Middle frontal gyrus (tissue), 1 donor: Measurements from ENCODE around the gene SH3BP5.

Experiments
- DNase-seq: peaks from one replicate; pipeline ENCODE4 v3.0.0-alpha.2; 2015; ENCODE audit warnings: low spot score; ENCODE audit errors: extremely low spot score

The SH3BP5 gene

DNA sequence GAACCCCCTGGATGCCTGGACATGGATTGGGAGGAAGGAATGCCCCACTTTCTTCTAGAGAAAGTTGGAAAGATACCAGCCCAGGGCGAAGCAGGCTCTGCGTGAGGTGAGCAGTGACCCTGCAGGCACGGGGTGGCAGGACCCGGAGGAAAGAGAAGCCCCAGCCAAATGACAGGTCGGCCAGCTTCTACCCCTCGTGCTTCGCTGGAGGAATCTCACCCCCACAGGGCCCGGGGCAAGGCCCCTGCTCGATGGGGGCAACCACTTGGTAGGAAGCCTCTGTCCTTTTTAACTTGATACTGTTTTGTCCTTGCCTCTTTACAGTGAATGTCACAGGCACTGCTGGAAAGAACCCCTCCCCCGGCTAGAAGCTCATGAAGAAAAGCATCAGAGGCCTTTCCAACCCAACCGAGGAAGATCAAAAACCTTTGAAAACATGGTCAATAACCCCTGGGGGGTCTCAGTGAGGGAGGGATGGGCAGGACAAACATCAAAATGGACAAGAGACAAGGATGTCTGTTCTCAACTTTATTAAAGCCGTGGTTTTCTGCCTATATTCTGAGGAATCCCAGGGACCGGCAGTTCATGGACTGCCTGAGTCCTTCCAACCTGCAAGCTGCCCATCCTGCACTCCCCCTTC, 54.4 kb downstream of the SH3BP5 start:
- DNase-seq, result no peak

DNA sequence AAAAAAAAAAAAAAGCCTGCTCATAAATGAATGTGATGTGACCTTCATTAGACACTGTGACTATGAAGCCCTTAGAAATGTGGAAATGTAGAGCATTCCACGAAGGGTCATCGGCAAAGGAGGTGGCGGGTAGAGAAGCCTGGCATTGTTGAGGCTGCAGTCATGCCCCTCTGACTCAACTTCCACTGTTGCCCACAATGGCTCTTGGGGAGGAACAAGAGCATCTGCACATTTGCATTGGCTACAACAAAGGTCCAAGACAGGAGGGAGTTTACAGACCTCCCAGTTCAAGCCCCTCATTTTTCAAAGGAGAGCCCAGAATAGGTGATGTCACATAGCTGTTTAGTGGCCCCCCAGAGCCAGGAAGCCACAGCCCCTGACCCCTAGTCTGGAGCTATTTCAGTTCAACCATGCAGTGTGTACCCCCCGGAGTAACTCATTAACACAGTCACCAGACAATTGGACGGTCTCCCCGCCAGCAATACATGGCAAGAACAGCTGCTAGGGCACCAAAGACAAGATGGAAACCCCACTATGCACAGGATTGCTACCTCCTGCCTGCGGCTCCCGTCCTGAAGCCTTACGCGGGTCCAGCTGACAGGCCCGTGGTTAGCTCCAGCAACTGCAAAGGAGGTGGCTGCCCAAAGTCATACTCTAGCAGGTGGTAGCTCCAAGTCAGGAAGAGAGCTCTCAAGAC, 56.2 kb downstream of the SH3BP5 start:
- no peak for DNase-seq

DNA sequence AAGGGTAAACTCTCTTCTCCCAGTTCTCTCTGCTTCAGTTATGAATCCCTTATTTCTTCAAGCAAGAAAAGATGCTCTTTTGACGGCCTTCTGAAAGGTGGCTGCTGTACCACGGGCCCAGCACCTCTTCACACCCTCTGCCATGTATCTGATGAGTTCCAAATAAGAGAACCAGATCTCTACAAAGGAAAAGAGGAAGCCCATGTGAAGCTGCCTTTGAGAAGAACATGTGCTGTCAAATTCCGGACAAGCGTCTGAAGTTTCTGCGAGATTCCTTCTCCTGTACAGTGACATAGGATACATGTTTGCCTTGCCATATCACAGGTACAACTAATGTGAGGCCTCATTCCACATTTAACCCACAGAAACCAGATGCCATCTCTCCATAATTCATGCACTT, 59.2 kb downstream of the SH3BP5 start:
- no peak for DNase-seq

DNA sequence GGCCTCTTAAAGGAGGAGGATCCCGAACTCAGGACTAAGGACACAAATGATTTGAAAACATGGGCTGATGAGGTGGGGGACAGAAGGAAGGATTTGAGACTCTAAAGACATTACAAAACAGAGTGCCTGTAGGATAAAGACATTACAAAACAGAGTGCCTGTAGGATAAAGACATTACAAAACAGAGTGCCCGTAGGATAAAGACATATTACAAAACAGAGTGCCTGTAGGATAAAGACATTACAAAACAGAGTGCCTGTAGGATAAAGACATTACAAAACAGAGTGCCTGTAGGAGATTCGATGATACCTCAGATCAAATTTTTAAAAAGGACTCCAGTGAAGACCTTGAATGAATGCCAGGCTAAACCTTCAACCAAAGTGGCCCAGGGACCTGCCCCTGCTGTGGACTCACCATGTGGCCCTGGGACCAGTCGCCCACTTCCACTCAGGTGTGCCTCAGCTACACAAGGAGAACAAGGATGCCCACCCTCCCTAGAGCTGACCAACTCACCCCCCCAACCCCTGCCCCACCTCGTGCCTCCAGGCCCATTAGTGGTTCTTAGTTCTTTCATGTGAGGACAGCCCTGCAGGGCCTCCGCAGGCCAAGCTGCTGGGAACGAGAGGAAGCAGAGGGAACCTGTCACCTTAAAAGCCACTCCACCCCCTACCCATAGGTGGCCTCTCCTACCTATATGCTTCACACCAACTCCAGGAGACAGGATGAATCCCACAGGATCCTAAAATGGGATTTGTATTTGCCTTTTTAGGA, 59.8 kb downstream of the SH3BP5 start:
- DNase-seq, result no peak

DNA sequence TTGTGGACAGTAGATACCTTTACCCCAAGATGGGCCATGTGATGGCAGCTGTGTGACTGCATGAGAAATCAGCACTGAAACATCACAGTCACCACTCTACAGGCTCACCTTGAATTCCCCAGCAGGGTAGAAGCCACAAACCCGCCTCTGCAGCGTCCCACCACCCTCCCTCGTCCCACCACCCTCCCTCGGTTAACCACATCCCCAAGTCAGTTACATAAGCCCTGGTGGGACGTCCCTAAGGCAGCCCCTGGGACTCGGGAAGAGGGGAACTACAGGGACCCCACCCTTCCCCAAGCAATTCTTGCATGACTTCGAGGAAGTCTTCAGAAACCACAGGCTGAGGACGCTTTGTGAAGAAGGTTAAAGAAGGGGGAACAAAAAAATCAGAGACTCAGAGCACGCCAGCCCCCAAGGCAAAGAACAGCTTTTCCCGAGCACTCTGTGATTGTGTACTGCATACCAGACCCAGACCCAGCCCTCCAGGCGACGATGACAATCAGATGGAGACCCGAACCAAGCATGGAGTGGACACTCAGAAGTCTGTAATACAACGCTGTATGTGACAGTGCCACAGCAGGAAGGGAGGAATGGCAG, 60.5 kb downstream of the SH3BP5 start:
- DNase-seq, result no peak

DNA sequence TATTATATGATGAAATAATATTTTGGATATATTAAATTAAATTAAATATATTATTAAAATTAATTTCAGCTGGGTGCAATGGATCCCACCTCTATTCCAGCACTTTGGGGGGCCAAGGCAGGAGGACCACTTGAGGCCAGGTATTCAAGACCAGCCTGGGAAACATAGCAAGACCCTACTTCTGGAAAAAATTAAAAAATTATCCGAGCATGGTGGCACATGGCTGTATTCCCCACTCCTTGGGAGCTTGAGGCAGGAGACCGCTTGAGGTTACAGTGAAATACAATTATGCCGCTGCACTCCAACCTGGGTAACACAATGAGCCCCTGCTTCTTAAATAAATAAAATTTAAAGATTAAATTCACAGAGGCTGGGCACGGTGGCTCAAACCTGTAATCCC, 61.4 kb downstream of the SH3BP5 start:
- no peak for DNase-seq

DNA sequence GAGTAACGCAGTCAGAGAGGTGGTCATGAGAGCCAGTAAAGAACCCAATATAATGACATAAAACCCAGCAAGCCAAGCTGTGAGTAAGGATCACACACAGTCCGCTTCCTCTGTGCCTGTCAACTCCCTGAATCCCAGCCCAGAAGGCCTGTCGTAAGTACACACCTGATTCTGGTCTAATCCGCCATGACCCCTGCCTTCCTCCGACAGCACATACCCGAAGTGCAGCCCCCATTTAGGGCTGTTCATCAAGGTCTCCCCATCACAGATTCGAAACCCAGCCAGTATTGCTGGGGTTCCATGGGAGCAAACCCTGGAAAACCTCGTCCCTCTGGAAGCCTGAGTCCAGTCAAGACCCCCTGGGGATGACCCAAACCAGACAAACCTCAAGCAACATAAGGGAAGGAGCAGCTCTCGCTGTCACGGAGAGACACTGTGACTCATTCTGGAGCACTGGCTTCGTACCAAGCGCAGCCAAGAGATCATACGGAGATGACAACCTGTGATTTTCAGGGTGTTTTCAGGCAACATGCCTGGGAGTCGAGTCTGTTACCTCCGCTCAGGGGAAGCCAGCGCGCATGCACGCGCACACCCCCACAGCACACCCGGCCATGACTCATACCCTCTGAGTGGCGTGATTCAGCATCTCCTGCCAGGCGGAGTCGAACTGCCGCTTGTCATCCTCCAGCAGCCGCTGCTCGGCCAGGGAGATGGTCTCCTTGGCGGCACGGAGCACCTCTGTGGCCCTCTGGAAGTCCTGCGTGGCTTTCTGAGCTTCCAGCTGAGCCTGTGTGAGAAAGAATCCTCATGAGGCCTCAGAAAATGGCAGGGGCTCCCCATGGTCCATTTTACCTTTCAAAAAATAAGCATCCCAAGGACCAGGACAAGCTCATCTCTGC, 63.0 kb downstream of the SH3BP5 start:
- DNase-seq, result peak; percentile 85

DNA sequence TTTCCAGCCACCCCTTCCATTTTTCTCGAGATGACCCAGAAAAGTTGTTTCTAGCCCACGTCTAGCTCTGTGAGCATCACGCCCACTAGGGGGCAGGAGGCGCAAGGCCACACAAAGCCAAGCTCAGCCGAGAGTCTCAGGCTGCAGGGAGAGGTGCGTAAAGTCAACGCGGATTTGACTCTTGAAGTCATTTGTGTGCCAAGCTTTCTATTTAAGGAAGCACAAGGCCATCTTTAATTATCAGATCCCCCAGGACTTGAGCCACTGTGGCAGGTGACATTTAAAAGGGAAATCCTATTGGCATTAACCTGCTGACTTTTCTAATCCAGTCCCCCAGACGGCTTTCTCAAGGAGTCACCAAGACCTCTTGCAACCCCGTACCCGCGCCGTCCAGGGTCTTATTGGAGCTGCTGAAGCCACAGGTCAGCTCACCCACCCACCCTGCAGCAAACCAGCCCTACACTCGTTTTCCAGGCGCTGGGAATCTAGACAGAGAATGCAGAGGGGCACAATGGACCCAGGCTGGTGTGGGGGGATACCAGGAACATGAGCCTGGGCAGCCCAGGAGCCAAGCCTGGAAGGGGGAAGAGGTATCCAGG, 64.3 kb downstream of the SH3BP5 start:
- peak; percentile 72 for DNase-seq

DNA sequence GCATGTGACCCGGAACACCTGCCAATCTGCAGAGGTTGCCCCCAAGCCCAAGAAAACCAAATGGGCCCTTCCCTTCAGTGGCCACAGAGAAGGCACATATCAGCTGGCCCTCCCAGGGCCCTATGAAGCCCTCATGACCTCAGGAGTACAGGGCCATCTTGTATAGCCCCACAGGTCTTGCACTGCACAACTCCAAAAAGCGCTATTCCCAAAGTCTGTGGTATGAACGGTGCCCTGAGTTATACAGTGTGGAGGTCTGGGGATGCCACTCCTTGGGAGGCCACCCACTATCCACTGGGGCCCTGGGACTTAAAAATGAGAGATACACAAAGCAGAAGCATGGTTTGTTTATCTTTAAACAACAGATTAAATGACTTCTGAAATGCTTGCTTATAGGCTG, 64.9 kb downstream of the SH3BP5 start:
- no peak for DNase-seq

DNA sequence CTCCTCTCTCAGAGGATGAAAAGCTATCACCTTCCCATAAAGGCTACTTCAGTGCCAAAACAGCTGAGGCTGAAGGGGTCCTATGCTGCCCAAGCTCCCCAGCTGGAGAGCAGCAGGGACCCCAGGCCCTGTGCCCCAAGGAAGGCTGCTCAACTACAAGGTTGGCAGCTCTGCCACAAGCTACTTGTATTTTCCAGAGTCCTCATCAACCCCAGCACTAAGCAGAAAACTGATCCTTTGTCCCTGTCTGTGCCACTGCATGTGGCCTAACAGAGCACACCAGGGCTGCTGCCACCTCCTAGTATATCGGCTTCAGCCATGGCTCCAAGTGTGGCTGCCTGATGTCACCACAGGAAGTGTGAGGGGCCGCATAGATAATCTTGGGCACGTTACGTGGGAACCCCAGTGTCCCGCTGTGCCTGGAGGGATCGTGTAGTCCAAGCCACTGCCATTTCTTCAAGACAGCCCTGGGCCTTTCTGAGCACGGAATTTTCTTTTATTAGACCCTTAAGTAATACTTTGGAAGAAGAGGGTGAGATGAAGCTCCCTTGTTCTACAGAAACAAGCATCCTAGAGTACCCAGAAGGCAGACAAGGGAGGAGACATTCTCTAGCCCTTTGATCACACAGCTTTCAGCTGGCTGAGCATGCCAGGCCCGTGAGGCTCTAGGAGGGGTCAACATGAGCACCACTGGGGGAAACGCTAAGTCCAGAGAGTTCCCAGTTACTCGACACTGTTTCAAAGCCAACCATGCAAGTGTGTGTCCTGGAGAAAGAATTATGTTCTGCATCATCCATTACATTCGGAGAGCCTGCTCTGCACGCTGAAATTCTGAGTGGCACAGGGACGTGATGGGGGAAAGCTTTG, 65.6 kb downstream of the SH3BP5 start:
- DNase-seq, result no peak

DNA sequence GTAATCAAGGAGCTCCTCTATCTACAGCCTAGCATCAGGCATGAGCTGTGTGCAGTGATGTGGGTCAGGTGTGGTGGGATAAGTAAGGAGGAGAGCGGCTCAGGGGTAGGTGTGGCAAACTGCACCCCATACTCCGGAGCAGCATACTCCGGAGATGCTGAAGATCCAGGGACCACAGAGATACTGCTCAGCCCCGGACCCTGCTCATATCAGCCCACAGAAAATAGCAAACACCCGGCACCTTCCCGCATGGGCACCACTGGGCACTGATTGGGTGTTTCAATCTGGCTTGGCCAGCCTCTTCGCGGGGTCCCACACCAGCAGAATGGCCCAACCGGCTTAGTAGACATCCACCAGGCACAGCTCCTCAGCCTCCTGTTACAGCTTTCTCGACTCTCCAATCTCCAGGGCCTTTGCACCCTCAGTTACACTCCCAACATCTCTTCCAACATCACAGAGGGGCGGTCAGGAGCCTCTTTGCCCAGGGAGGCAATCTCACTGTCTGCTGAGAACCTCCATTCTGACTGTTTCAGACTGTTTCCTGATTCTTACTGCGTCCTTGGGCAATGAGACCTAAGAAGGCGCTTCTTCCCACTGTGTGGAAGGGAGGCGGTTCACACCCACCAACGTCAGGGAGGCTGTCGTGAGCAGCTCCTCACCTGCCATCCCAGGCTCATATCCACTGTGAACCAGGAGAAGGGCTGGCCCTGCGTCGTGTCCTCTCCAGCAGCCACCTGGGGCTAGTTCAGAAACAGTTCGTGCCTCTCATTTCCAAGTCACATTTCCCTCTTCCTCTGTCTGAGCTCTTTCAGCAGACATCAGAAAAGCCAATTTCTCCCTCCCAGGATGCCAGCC, 66.5 kb downstream of the SH3BP5 start:
- DNase-seq, result no peak

DNA sequence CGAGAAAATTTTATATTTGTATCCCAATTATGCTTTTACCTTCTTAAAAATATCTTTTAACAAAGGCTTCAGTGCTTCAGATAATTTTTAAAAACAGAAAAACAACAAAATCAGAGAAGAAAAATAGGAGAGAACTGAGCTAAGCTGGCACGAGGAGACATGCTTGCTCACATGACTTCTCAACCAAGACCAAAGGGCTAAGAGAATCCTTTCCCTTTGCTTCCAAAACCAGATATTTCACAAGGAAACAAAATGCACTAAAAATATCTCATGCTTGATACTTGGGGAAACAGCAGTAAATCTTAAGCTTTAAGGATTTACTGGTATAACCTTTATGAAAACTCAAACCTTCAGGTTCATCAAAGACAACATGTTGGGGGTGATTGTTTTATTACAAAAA, 67.9 kb downstream of the SH3BP5 start:
- DNase-seq, result no peak

DNA sequence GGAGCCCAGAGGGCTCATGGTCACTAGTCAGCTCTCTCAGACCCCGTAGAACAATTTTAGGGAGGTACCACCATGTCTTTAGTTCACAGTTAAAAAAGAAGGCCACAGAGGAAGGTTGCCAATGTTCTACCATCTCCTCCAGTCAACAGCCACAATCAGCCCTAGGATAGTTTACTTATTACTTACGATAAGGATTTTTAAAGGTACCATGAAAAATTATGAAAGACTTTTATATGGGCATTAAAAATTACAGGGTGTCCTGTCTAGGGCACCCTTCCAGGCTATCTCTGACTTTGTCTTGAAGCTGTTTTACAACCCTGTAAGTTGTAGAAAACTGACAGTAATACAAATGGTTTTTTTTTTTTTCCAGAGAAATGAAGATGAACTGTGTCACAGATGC, 68.5 kb downstream of the SH3BP5 start:
- no peak for DNase-seq

DNA sequence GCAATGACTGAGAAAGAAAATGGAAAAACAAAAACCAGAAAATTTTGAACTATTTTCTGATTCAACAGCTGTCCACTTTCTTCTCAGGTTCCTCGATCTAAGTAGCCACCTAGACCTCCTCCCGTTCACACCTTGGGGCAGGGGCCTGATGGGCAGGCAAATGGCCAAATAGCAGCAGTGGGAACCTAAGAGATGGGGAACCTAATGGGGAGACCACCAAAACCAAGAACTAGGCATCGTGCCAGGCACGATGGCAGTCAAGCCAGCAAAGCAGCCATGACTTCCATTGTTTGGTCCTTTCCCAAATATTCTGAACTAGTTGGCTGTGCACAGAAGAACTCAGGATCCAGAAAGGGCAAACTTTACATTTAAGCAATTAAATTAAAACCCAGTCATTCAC, 69.3 kb downstream of the SH3BP5 start:
- no peak for DNase-seq

DNA sequence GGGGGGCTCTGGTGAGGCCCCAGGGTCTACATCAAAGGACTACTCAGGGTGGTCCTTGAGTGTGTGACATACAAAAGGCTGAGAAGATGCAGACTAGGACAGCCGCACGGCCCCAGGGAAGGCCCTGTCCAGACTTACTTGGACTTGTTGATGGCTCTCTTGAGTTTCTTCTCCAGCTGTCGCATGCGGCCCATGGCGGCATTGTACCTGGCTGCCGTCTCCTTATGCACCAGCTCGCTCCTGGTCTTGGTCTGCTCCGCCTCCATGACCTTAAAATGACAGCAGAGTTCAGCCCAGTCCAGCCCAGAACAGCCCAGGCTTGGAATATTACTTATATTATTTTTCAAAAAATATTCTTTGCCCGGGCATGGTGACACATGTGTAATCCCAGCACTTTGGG, 70.4 kb downstream of the SH3BP5 start:
- no peak for DNase-seq

DNA sequence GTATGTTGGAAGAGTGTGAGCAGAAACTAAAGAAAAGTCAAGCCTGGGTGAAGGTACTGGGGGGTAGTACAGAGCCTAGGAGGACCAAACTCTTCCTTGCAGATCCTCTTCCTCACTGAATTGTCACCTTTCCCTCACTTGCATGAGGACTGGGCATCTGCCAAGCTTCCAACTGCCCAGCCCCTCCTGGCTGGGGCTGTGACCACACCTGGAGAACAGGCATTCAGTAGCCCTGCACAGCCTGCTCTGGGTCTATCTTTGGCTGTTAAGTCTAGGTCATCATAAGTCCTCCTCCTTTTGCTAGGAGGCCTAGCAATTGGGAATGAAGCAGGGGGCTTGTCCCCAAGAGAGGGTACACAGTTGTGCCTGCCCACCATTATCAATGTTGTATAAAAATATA, 71.1 kb downstream of the SH3BP5 start:
- no peak for DNase-seq

DNA sequence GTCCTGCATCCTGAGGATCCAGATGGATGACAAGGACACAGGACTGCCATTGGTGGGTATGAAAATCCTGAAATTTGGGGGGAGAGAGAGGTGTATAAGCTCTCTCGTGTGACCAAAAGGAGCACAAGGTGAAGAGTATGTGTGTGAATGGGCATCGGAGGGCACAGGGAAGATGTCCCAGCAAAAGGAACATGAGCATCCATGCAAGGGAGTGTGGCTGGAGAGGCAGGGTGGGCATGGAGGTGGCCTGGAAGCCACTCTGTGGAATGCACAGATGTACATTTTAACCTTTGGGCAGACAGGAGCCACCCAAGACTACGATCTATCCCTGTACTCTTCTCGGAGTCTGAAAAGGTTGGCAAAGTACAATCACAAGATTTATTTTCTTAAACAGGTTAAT, 71.9 kb downstream of the SH3BP5 start:
- DNase-seq, result no peak

DNA sequence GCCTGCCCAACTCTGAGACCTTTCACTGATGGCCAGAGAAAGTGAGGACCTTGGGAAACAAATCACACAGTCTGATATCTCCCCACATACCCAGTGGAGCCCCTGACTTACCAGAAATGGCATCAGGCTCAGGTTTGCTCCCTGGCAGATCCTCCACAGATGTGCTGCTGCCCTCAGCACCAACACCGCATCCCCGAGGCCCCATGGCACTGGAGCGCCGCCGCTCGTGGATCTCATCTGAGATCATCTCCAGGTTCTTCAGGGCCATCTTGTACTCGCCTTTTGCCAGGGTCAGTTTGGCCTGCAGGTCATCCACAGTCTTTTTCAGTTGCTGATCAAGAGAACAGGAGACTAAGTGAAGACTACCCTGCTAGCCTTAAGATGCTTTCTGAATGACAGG, 73.7 kb downstream of the SH3BP5 start:
- no peak for DNase-seq

DNA sequence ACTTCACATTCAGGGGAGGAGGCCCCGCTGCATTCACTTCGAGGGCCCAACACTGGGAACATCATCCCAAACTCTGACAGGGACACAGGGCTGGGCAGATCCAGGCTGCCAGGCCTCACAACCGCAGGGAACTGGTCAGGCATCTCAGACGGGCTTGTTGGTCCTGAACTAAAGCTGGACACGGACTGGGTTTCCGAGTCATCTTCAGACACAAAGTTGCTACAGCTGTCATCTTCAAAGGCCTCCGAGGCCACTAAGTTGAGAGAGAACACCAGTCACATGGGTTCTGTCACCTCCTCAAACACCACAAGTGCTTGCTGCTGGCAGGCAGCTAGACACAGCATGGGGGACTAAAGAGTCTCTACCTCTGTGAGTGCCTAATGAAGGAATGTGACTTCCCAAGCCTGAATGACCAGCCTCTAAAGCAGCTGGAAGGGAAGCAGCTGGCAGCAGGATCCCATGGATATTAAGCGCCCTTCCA, 75.5 kb downstream of the SH3BP5 start:
- no peak for DNase-seq
